ENCODE results near the gene CTU2.

Gene CTU2

GRCh38 chr16:88700636-88701482 is 5.4 kb upstream of the CTU2 start:
- H3K9me3 ChIP-seq = no peaks in the 10 kb centered on the region
- H3K4me3 ChIP-seq (ENCODE audit: low read depth, low read length) = no peak overlapping the region
- no peaks in the 10 kb centered on the region for H3K27me3 ChIP-seq
- no peak for DNase-seq
- H3K4me1 ChIP-seq = no peaks in the 10 kb centered on the region
- TF ChIP-seq CTCF (IDR thresholded peaks at IDR 0.05; ENCODE audit: low read depth, low read length) = no peak
- peaks cover 7% of the 10 kb centered on the region for H3K36me3 ChIP-seq

GRCh38 chr16:88701581-88702370 is 4.5 kb upstream of the CTU2 start:
- H3K27me3 ChIP-seq = no peaks in the 10 kb centered on the region
- TF ChIP-seq CTCF (IDR thresholded peaks at IDR 0.05; ENCODE audit: low read depth, low read length) = no peak
- no peak for DNase-seq
- H3K4me3 ChIP-seq (ENCODE audit: low read depth, low read length) = no peak overlapping the region
- no peaks in the 10 kb centered on the region for H3K9me3 ChIP-seq
- H3K36me3 ChIP-seq = peaks cover 4% of the 10 kb centered on the region
- H3K4me1 ChIP-seq = no peaks in the 10 kb centered on the region

- H3K4me3 ChIP-seq (ENCODE audit: low read depth, low read length) = no peak overlapping the region
- peaks cover 4% of the 10 kb centered on the region for H3K36me3 ChIP-seq
- no peak for DNase-seq
- H3K4me1 ChIP-seq = no peaks in the 10 kb centered on the region
- H3K9me3 ChIP-seq = no peaks in the 10 kb centered on the region
- TF ChIP-seq CTCF (IDR thresholded peaks at IDR 0.05; ENCODE audit: low read depth, low read length) = no peak
- H3K27me3 ChIP-seq = no peaks in the 10 kb centered on the region
Measured at GRCh38 chr16:88702371-88703210, 3.7 kb upstream of the CTU2 start.

- H3K27me3 ChIP-seq = no peaks in the 10 kb centered on the region
- no peaks in the 10 kb centered on the region; the same call in none of the 2 replicates for H3K36me3 ChIP-seq
- no peak for TF ChIP-seq CTCF (IDR thresholded peaks at IDR 0.05; ENCODE audit: low read depth, low read length)
- DNase-seq = no peak
- H3K4me1 ChIP-seq = no peaks in the 10 kb centered on the region
- no peaks in the 10 kb centered on the region for H3K9me3 ChIP-seq
- no peak overlapping the region for H3K4me3 ChIP-seq (ENCODE audit: low read depth, low read length)
Measured at GRCh38 chr16:88703486-88704309, 2.6 kb upstream of the CTU2 start.

GRCh38 chr16:88705076-88705684 is 1.1 kb upstream of the CTU2 start:
- Histone ChIP-seq H3K9me3 (no peaks in the 10 kb centered on the region), H3K36me3 (peaks cover 5% of the 10 kb centered on the region), H3K4me3 (ENCODE audit: low read depth, low read length) (peak overlapping the region; percentile 82), H3K4me1 (no peaks in the 10 kb centered on the region), H3K27me3 (no peaks in the 10 kb centered on the region)
- no peak for DNase-seq
- TF ChIP-seq CTCF (IDR thresholded peaks at IDR 0.05; ENCODE audit: low read depth, low read length) = no peak

All from BE2C (cell line).